Adrenal gland (tissue), 12 donors: Measurements from ENCODE around the gene GLT8D1. TPM values are rescaled to one million over a fixed set of nuclear protein-coding genes. Genes with fewer than 3 reads are reported as not detected.
A peak's percentile ranks its signal among the peaks of the same experiment; 100 is the strongest.

Source experiments
- DNase-seq, 7 donors: peaks; one replicate each; pipeline ENCODE4 v3.0.0-alpha.2; 2019 to 2020
- H3K27ac ChIP-seq, 5 donors: fragments of 200-600 bp; sonication (generic) in 4 of 5; 1 replicate in 3 of 5; 2 replicates in 2 of 5; pipeline versions ENCODE4 v1.5.1 to v1.8.0; 2016 to 2020; ENCODE audit warnings: mild to moderate bottlenecking in 1 of 5
- H3K27me3 ChIP-seq: fragments of 200-600 bp; 2 replicates; pipeline ENCODE4 v1.8.0; 2021
- H3K36me3 ChIP-seq, 2 donors: fragments of 200-600 bp; replicated peaks in 1 of 2; 1 replicate in 1 of 2; 2 replicates in 1 of 2; pipeline versions ENCODE4 v1.5.1 to v1.8.0; 2018 to 2022
- H3K4me1 ChIP-seq, 2 donors: fragments of 200-600 bp; replicated peaks in 1 of 2; 1 replicate in 1 of 2; 2 replicates in 1 of 2; pipeline versions ENCODE4 v1.5.1 to v1.8.0; 2018 to 2021
- H3K4me3 ChIP-seq, 4 donors: fragments of 200-600 bp; sonication (generic) in 3 of 4; one replicate each; pipeline ENCODE4 v1.5.1; 2016 to 2018
- H3K9me3 ChIP-seq, 3 donors: fragments of 200-600 bp; sonication (generic) in 1 of 3; replicated peaks in 1 of 3; 1 replicate in 2 of 3; 2 replicates in 1 of 3; pipeline versions ENCODE4 v1.5.1 to v1.8.0; 2016 to 2021
- POLR2A ChIP-seq, 2 donors: fragments of 450-650 bp; IDR thresholded peaks; one replicate each; pipeline ENCODE4 v1.6.1; 2017; ENCODE audit warnings: antibody characterized with exemption in 2 of 2, mild to moderate bottlenecking in 2 of 2, moderate library complexity in 1 of 2
- WGBS, 4 donors: extraction: QIAGEN DNeasy Blood & Tissue Kit in 2 of 4; methylation state at CpG; one replicate each; pipeline versions ENCODE4 v1.1.5 to v1.1.7; 2013 to 2017; 5-methylcytosine and 5-hydroxymethylcytosine counted together
- intact Hi-C, 2 donors: fragments of 100-400 bp; cut with DNase I; formaldehyde crosslinking; loops; one replicate each; pipeline versions ENCODE4 v1.14.1 to v1.15.0; 2022 to 2023
- polyA plus RNA-seq, 3 donors: library from polyadenylated mRNA; stranded (reverse); fragments of 200-250 nt in 2 of 3; fragments of 350-450 nt in 1 of 3; fragmentation: Illumina TruSeq in 1 of 3; extraction: RNeasy Lipid Tissue Mini Kit (QIAGEN cat#74804) in 1 of 3; gene quantifications; one replicate each; pipeline ENCODE4 v1.2.3, GENCODE V29; 2013 to 2014
- total RNA-seq, 9 donors: library from RNA; depleted of rRNA in 4 of 9; stranded (reverse); fragments of >200 nt in 4 of 9; fragments of 120-200 nt in 1 of 9; fragmentation: NEBNext Ultra II Directional in 1 of 9; extraction: Animal tissue kit (Norgen Biotek cat#: 25700) in 1 of 9; gene quantifications; one replicate each; pipeline versions ENCODE4 v1.1.0 to v1.2.4, GENCODE V29; 2013 to 2023
- TF ChIP-seq, protein P1 (sequence below), 6 experiments: fragments of 450-650 bp in 4 of 6; fragments of 200-600 bp in 2 of 6; sonication (generic) in 1 of 6; IDR thresholded peaks; 1 replicate in 5 of 6; 2 replicates in 1 of 6; pipeline versions ENCODE4 v1.5.1 to v1.8.0; 2016 to 2021; ENCODE audit warnings: antibody characterized with exemption in 6 of 6, mild to moderate bottlenecking in 2 of 6, moderate library complexity in 1 of 6
- donor health status: healthy with polysubstance abuse.
- donor health status: Bipolar disorder and iron deficiency.
- donor health status: DM: yes; HTN: yes; CAD: no.
- donor health status: DM: no; HTN: no; CAD: no.
- donor health status: DM: no; HTN: no; CAD: no.
- donor health status: DM: yes; HTN: yes; CAD: no.

Gene GLT8D1
- total and polyA plus RNA-seq, 12 donors = 49.1 to 151 (median 62.0) TPM

DNA sequence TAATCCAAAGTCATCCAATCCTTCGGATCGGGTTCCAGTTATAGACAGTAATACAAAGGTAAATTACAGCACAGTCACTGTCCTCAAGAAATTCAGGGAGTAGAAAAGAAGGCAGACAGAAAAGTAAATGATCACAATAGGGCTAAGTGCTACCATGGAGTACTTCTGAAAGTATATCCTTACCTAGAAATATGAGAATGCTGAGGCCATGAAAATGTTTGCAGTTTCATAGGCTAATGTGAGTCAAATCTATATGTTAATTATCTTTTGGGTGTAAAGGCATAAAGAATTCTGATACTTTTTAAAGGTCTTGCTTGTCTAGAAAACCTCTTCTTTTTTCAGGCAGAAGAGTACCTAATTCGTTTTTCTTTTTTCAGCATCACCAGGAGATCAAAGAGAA, 49.7 kb downstream of the GLT8D1 start:
- no peak for DNase-seq
- Histone ChIP-seq H3K9me3 (no peaks in the 10 kb centered on the region), H3K4me1 (no peaks in the 10 kb centered on the region), H3K4me3 (no peak overlapping the region), H3K27me3 (no peaks in the 10 kb centered on the region), H3K27ac (no peak overlapping the region), H3K36me3 (peaks cover 0 to 92% of the 10 kb centered on the region in 2 donors)
- 94 to 96% (median 94%) methylated on average over 3 of the region's 3 CpGs for WGBS, 4 donors
- intact Hi-C loops = no loop called here
- TF ChIP-seq, protein P1, sequence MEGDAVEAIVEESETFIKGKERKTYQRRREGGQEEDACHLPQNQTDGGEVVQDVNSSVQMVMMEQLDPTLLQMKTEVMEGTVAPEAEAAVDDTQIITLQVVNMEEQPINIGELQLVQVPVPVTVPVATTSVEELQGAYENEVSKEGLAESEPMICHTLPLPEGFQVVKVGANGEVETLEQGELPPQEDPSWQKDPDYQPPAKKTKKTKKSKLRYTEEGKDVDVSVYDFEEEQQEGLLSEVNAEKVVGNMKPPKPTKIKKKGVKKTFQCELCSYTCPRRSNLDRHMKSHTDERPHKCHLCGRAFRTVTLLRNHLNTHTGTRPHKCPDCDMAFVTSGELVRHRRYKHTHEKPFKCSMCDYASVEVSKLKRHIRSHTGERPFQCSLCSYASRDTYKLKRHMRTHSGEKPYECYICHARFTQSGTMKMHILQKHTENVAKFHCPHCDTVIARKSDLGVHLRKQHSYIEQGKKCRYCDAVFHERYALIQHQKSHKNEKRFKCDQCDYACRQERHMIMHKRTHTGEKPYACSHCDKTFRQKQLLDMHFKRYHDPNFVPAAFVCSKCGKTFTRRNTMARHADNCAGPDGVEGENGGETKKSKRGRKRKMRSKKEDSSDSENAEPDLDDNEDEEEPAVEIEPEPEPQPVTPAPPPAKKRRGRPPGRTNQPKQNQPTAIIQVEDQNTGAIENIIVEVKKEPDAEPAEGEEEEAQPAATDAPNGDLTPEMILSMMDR (IDR thresholded peaks at IDR 0.05) = no peak
- no peak for TF ChIP-seq POLR2A (IDR thresholded peaks at IDR 0.05)

DNA sequence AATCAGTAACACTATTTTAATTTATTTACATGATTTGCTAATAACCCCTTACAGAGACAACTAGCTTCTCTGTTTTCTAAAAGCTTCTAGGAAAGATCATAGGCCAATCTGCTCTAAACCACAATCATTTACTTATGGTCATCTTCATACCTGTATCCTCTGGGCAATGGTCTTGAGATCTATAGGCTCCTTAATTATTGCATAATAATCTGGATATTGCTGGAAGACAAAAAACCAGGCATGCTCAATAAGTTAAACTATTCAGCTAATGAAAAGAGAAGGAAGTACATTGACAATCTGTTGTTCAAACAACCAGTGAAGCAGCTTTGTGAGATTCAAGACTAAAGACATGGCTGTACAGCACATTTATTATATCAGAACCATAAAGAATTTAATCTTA, 54.0 kb downstream of the GLT8D1 start:
- Histone ChIP-seq H3K36me3 (peaks cover 0 to 84% of the 10 kb centered on the region in 2 donors), H3K27ac (no peak overlapping the region), H3K9me3 (no peaks in the 10 kb centered on the region), H3K4me1 (peaks cover 0 to 4% of the 10 kb centered on the region in 2 donors), H3K27me3 (no peaks in the 10 kb centered on the region), H3K4me3 (no peak overlapping the region)
- TF ChIP-seq, protein P1 (IDR thresholded peaks at IDR 0.05) = no peak
- TF ChIP-seq POLR2A (IDR thresholded peaks at IDR 0.05) = no peak
- DNase-seq = no peak
- intact Hi-C loops = no loop called here

DNA sequence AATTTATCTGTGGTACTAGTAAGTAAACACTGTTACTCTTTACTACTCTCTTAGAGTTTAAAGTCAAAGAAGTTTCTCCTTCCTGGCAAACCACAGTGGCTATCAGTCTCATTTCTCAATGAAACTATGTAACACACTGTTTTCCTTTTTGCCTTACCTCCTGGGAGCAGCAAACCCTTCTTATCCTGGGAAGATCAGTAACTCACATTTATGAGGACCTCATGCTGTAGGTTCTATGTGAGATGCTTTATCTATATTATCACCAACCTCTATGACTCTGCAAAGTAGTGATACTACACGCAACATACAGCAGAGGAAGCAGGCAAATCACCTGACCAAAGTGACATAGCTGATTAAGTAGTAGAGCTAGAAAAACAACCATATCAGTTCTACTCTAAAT, 55.2 kb downstream of the GLT8D1 start:
- Histone ChIP-seq H3K4me1 (peaks cover 0 to 4% of the 10 kb centered on the region in 2 donors), H3K27me3 (no peaks in the 10 kb centered on the region), H3K36me3 (peaks cover 0 to 73% of the 10 kb centered on the region in 2 donors), H3K9me3 (no peaks in the 10 kb centered on the region), H3K4me3 (no peak overlapping the region), H3K27ac (peak overlapping the region in 3 of 5 donors; percentile 40 to 68 (median 44))
- 85 to 100% (median 91%) methylated on average over 1 of the region's 1 CpG for WGBS, 4 donors
- intact Hi-C loops = no loop called here
- no peak for TF ChIP-seq POLR2A (IDR thresholded peaks at IDR 0.05)
- TF ChIP-seq, protein P1 (IDR thresholded peaks at IDR 0.05) = no peak
- DNase-seq = no peak

DNA sequence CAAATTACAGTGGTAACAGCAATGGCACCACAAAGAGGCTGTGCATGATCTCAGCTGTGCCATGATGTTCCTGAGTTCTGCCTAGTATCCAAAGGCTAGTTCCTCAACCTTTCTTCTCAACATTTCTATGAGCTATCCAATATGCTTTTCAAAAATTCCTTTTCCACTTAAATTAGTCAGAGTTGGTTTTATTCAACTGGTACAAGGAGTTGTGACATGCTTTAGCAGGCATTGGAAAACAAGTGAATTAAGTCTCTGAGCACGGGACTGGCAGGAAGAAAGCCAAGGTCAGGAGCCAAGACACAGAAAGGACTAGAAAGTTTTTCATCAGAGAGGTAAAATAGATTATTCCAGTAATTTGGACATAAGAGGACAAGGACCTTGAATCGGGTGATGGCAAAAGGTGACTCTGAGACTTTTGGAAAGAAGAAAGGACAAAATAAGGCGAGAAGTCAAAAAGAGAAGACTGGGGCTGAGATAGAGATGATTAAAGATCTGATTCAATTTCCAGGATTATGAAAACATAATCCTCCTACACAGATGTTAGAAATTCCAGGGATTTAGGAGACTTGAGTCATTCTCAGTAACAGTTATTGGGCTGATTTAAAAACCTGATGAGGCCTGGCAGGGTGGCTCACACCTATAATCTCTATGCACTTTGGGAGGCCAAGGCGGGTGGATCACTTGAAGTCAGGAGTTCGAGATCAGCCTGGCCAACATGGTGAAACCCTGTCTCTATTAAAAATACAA, 56.0 kb downstream of the GLT8D1 start:
- no peak for TF ChIP-seq POLR2A (IDR thresholded peaks at IDR 0.05)
- TF ChIP-seq, protein P1 (IDR thresholded peaks at IDR 0.05) = no peak
- no peaks in the 10 kb centered on the region for H3K27me3 ChIP-seq
- no peaks in the 10 kb centered on the region for H3K9me3 ChIP-seq
- H3K36me3 ChIP-seq = peaks cover 0 to 73% of the 10 kb centered on the region in 2 donors
- peak overlapping the region in 3 of 5 donors; percentile 23 to 82 (median 68) for H3K27ac ChIP-seq
- no peak overlapping the region for H3K4me3 ChIP-seq
- DNase-seq = peak in 5 of 7 donors; percentile 39 to 71 (median 53)
- intact Hi-C loops = no loop called here
- H3K4me1 ChIP-seq = peaks cover 0 to 4% of the 10 kb centered on the region in 2 donors
- WGBS, 4 donors = 52 to 70% (median 57%) methylated on average over 5 of the region's 5 CpGs
